ENCODE measurements around the gene CD79B. TPM values are rescaled to one million over a fixed set of nuclear protein-coding genes. Genes with fewer than 3 reads are reported as not detected.

CD79B gene
- total RNA-seq, 1 experiment from 2014 or later: not detected

GRCh38 chr17:63934183-63935112 is 2.3 kb upstream of the CD79B start:
- Mint-ChIP-seq H3K27me3 (ENCODE audit: unreplicated experiment) (peaks cover 48% of the 10 kb centered on the region), H3K4me3 (ENCODE audit: low read depth, unreplicated experiment) (no peak overlapping the region), H3K4me1 (ENCODE audit: low read depth, unreplicated experiment) (no peaks in the 10 kb centered on the region), H3K27ac (ENCODE audit: unreplicated experiment) (no peak overlapping the region), H3K36me3 (ENCODE audit: insufficient read depth, unreplicated experiment) (no peaks in the 10 kb centered on the region), H3K9me3 (ENCODE audit: low read depth, unreplicated experiment) (no peaks in the 10 kb centered on the region)
- DNase-seq: no peak
- no TSS peak for BruUV-seq (replicated peaks)
- intact Hi-C loops (cut with micrococcal nuclease; ENCODE audit: unreplicated experiment): no loop called here
- TF ChIP-seq CTCF (IDR thresholded peaks at IDR 0.05; ENCODE audit: unreplicated experiment): no peak
- CTCF ChIA-PET: no interaction called here

GRCh38 chr17:63933598-63933997 is 1.5 kb upstream of the CD79B start:
- no peak for DNase-seq
- Mint-ChIP-seq H3K9me3 (ENCODE audit: low read depth, unreplicated experiment) (no peaks in the 10 kb centered on the region), H3K36me3 (ENCODE audit: insufficient read depth, unreplicated experiment) (no peaks in the 10 kb centered on the region), H3K27me3 (ENCODE audit: unreplicated experiment) (peaks cover 40% of the 10 kb centered on the region), H3K4me3 (ENCODE audit: low read depth, unreplicated experiment) (no peak overlapping the region), H3K4me1 (ENCODE audit: low read depth, unreplicated experiment) (no peaks in the 10 kb centered on the region), H3K27ac (ENCODE audit: unreplicated experiment) (no peak overlapping the region)
- CTCF ChIA-PET: no interaction called here
- TF ChIP-seq CTCF (IDR thresholded peaks at IDR 0.05; ENCODE audit: unreplicated experiment): no peak
- intact Hi-C loops (cut with micrococcal nuclease; ENCODE audit: unreplicated experiment): no loop called here
- BruUV-seq (replicated peaks): no TSS peak

GRCh38 chr17:63932721-63933120 is 590 bp upstream of the CD79B start:
- intact Hi-C loops (cut with micrococcal nuclease; ENCODE audit: unreplicated experiment): no loop called here
- CTCF ChIA-PET: interaction anchor here (0.6 kb wide), 1 partner anchor 86 kb away, joined by 3 read pairs; no protein-coding TSS in a partner anchor
- no peaks in the 10 kb centered on the region for H3K9me3 Mint-ChIP-seq (ENCODE audit: low read depth, unreplicated experiment)
- H3K27ac Mint-ChIP-seq (ENCODE audit: unreplicated experiment): no peak overlapping the region
- DNase-seq: no peak
- no peak for TF ChIP-seq CTCF (IDR thresholded peaks at IDR 0.05; ENCODE audit: unreplicated experiment)
- peaks cover 34% of the 10 kb centered on the region for H3K27me3 Mint-ChIP-seq (ENCODE audit: unreplicated experiment)
- no TSS peak for BruUV-seq (replicated peaks)
- no peaks in the 10 kb centered on the region for H3K4me1 Mint-ChIP-seq (ENCODE audit: low read depth, unreplicated experiment)
- H3K4me3 Mint-ChIP-seq (ENCODE audit: low read depth, unreplicated experiment): no peak overlapping the region
- no peaks in the 10 kb centered on the region for H3K36me3 Mint-ChIP-seq (ENCODE audit: insufficient read depth, unreplicated experiment)

GRCh38 chr17:63930951-63931575 is 1.1 kb downstream of the CD79B start:
- Mint-ChIP-seq H3K9me3 (ENCODE audit: low read depth, unreplicated experiment) (no peaks in the 10 kb centered on the region), H3K27ac (ENCODE audit: unreplicated experiment) (no peak overlapping the region), H3K36me3 (ENCODE audit: insufficient read depth, unreplicated experiment) (no peaks in the 10 kb centered on the region), H3K4me1 (ENCODE audit: low read depth, unreplicated experiment) (no peaks in the 10 kb centered on the region), H3K4me3 (ENCODE audit: low read depth, unreplicated experiment) (no peak overlapping the region), H3K27me3 (ENCODE audit: unreplicated experiment) (peaks cover 27% of the 10 kb centered on the region)
- no TSS peak for BruUV-seq (replicated peaks)
- intact Hi-C loops (cut with micrococcal nuclease; ENCODE audit: unreplicated experiment): no loop called here
- TF ChIP-seq CTCF (IDR thresholded peaks at IDR 0.05; ENCODE audit: unreplicated experiment): no peak
- no peak for DNase-seq
- CTCF ChIA-PET: interaction anchor here (1.1 kb wide), 1 partner anchor 12 kb away, joined by 3 read pairs; the partner anchor contains the start of gene GH1
